K562 treated with DMSO at 1 percent for 48 hours (cell line): Measurements from ENCODE around the gene MRPS11. TPM values are rescaled to one million over a fixed set of nuclear protein-coding genes. Genes with fewer than 3 reads are reported as not detected.

Source experiments
- total RNA-seq: library from RNA; unstranded; fragments of 300-600 nt; gene quantifications from 2 replicates; pipeline ENCODE4 v1.2.3, GENCODE V29; 2022; ENCODE audit warnings: low replicate concordance; ENCODE audit errors: extremely low read depth

Gene MRPS11
- not detected in 2 replicates for total RNA-seq

DNA sequence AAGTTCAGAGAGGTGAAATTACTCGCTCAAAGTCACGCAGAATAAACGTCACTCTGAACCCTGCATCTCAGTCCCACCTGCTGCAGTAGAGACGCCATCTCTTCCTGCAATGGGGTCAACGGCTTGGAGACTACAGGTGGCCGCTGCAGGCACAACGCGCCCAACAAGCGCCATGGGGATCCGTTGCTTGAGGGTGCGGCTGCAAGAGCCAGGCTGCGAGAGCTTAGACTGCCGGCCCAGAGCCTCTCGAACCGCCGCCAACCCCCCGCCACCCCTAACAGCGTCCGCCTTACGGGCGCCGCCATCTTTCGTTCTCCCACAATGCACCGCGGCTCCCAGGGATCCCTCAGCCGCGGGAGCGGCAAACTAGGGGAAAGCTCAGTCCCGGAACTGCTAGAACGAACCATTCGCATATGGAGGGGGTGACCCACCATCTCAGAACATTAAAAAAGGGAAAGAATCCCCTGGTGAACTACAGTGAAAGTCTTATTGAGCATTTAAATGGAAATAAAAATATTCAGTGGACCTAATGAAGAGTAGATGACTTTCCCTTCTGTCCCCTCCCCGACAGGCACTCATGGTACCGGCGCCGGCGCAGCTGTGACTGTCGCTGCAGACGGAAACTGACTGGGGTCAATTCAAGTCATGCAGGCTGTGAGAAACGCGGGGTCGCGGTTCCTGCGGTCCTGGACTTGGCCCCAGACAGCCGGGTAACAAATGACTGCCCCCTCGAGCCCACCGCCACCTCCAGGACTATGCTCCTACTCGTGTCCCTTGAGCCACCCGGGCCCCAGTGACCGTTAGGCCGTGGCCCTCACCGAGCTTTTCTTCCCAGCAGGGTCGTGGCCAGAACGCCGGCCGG lies at the start of gene MRPS11, which contains the start of gene MRPL46:
TSS of gene MRPS11 (plus strand) at position 636 of the 862 bp plus-strand sequence. CDS start at position 646, 10 bp downstream.
TSS of gene MRPL46 (minus strand) at position 316 of the 862 bp plus-strand sequence. CDS start at position 305, 11 bp downstream.

Other genes with a start within 250 kb of the MRPS11 start
- not detected in 2 replicates for gene NTRK3, start 211.0 kb upstream of the MRPS11 start, total RNA-seq
- not detected in 2 replicates for gene MRPL46, start 320 bp upstream of the MRPS11 start, total RNA-seq
- not detected in 2 replicates for gene DET1, start 79.0 kb downstream of the MRPS11 start, total RNA-seq
- gene AEN, start 153.6 kb downstream of the MRPS11 start, total RNA-seq, result not detected in 2 replicates
- gene ISG20, start 171.3 kb downstream of the MRPS11 start, total RNA-seq, result not detected in 2 replicates